ENCODE data around the gene GTF2F2. TPM values are rescaled to one million over a fixed set of nuclear protein-coding genes. Genes with fewer than 3 reads are reported as not detected.

GTF2F2 gene
- total and polyA plus RNA-seq, 2 donors (not counting 1 experiment from before 2014, with no cell fraction given): 5.9 to 19.6 TPM

DNA sequence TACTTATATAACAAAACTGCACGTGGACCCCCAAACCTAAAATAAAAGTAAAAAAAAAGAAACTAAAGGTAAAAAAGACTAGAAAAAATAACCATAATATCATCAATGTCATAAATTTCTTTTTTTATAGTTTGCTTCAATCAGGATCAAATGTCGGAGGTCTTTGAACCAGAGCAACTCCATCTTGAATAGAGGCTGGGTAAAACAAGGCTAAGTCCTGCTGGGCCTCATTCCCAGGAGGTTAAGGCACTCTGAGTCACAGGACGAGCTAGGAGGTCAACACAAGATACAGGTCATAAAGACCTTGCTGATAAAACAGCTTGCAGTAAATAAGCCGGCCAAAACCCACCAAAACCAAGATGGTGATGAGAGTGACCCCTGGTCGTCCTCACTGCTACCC is 196.7 kb downstream of the GTF2F2 start:
- H3K4me2 ChIP-seq (replicated peaks; ENCODE audit: low read depth, low read length, poor library complexity, severe bottlenecking): no peak overlapping the region
- H4K20me1 ChIP-seq (ENCODE audit: control insufficient read depth, insufficient read depth, low read length, poor library complexity, severe bottlenecking): no peaks in the 10 kb centered on the region
- Mint-ChIP-seq H3K27me3 (peaks cover 7% of the 10 kb centered on the region), H3K9me3 (ENCODE audit: insufficient read depth) (no peaks in the 10 kb centered on the region), H3K27ac (no peak overlapping the region), H3K4me1 (peaks cover 3% of the 10 kb centered on the region), H3K4me3 (no peak overlapping the region)
- H2AFZ ChIP-seq (ENCODE audit: insufficient read depth, low read depth, low read length, poor library complexity, severe bottlenecking): no peak overlapping the region
- 87% methylated on average over 3 of the region's 5 CpGs for whole genome bisulfite sequencing (ENCODE audit: insufficient coverage)
- H3K4me3 ChIP-seq (ENCODE audit: control extremely low read depth in 1 of 5, extremely low read depth in 1 of 5, insufficient read depth in 1 of 5, low read depth in 2 of 5, low read length in 4 of 5): no peak overlapping the region
- H3K9ac ChIP-seq (ENCODE audit: low read length): no peak overlapping the region
- H3K4me1 ChIP-seq (ENCODE audit: control insufficient read depth in 2 of 2, insufficient read depth in 2 of 2, low read length in 2 of 2): peaks cover under 1 to 2% of the 10 kb centered on the region in 2 donors
- ChIA-PET POLR2A (no interaction called here), CTCF (no interaction called here)
- no peaks in the 10 kb centered on the region for H3K79me2 ChIP-seq (ENCODE audit: control insufficient read depth, insufficient read depth, low read length)
- H3K36me3 ChIP-seq (replicated peaks in 1 of 2; ENCODE audit: control extremely low read depth in 1 of 2, control insufficient read depth in 1 of 2, extremely low read depth in 1 of 2, insufficient read depth in 2 of 2, low read length in 1 of 2): no peaks in the 10 kb centered on the region
- ATAC-seq (ENCODE audit: low read depth) (no peak), DNase-seq (no peak)
- intact Hi-C loops (cut with micrococcal nuclease): loop anchor here (10.0 kb wide), 1 partner anchor 1062 kb away; no protein-coding TSS in a partner anchor
- H3K27me3 ChIP-seq (replicated peaks in 1 of 4; ENCODE audit: control extremely low read depth in 1 of 4, control insufficient read depth in 3 of 4, insufficient read depth in 4 of 4, low read length in 3 of 4): peaks cover 0 to 1% (median under 1%) of the 10 kb centered on the region in 4 experiments
- no peaks in the 10 kb centered on the region for H3K9me3 ChIP-seq (ENCODE audit: control extremely low read depth in 1 of 3, control insufficient read depth in 2 of 3, insufficient read depth in 1 of 3, low read length in 2 of 3)
- TF ChIP-seq CTCF (IDR thresholded peaks at IDR 0.05) (no peak), EZH2 (IDR thresholded peaks at IDR 0.05; ENCODE audit: borderline replicate concordance, insufficient read depth, low read depth, low read length, poor library complexity, severe bottlenecking) (no peak)
- H3K27ac ChIP-seq (ENCODE audit: low read length in 2 of 2): no peak overlapping the region

DNA sequence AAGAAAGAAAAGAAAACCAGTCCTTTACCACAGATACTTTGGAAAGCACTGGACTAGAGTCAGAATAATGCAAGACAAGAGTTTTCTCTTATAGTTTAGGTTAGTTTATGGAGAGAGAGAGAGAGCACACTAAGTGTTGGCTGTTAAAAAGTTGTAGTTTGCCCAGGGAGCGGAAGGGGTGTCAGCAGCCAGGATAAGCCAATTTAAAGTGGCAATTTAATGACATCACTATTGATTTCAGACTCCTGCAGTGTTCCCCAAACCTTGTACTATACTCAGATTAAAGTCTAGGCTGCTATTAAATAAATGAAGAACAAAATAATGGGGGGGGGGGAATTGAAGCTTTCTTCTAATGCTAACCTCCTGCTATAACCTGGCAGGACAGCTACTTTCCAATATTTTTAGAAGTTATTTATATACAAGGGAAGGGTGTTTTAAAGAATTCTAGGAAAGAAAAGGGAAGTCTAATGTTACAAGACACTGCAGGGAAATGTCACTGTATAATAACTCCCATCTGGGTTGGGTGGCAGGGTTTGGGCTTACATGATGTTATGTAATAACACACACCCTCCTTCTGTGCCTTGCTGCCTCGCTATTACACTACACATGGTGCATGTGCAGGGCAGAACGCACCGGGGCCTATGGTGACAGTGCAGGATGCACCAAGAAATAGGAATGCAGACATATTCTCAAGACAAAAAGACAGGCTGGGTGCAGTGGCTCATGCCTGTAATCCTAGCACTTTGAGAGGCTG is 200.7 kb downstream of the GTF2F2 start:
- no peak overlapping the region for H3K4me2 ChIP-seq (replicated peaks; ENCODE audit: low read depth, low read length, poor library complexity, severe bottlenecking)
- TF ChIP-seq CTCF (IDR thresholded peaks at IDR 0.05) (no peak), EZH2 (IDR thresholded peaks at IDR 0.05; ENCODE audit: borderline replicate concordance, insufficient read depth, low read depth, low read length, poor library complexity, severe bottlenecking) (no peak)
- no peaks in the 10 kb centered on the region for H3K9me3 ChIP-seq (ENCODE audit: control extremely low read depth in 1 of 3, control insufficient read depth in 2 of 3, insufficient read depth in 1 of 3, low read length in 2 of 3)
- no peaks in the 10 kb centered on the region for H3K27me3 ChIP-seq (replicated peaks in 1 of 4; ENCODE audit: control extremely low read depth in 1 of 4, control insufficient read depth in 3 of 4, insufficient read depth in 4 of 4, low read length in 3 of 4)
- no peaks in the 10 kb centered on the region for H3K27me3 Mint-ChIP-seq
- no peak overlapping the region for H3K4me3 ChIP-seq (ENCODE audit: control extremely low read depth in 1 of 5, extremely low read depth in 1 of 5, insufficient read depth in 1 of 5, low read depth in 2 of 5, low read length in 4 of 5)
- no peaks in the 10 kb centered on the region for H3K79me2 ChIP-seq (ENCODE audit: control insufficient read depth, insufficient read depth, low read length)
- ChIA-PET POLR2A (no interaction called here), CTCF (no interaction called here)
- no peaks in the 10 kb centered on the region for H3K9me3 Mint-ChIP-seq (ENCODE audit: insufficient read depth)
- ATAC-seq (ENCODE audit: low read depth) (no peak), DNase-seq (no peak)
- H4K20me1 ChIP-seq (ENCODE audit: control insufficient read depth, insufficient read depth, low read length, poor library complexity, severe bottlenecking): no peaks in the 10 kb centered on the region
- 30% methylated on average over 2 of the region's 4 CpGs for WGBS (ENCODE audit: insufficient coverage)
- intact Hi-C loops (cut with micrococcal nuclease): no loop called here
- no peak overlapping the region for H3K27ac ChIP-seq (ENCODE audit: low read length in 2 of 2)
- H3K36me3 ChIP-seq (replicated peaks in 1 of 2; ENCODE audit: control extremely low read depth in 1 of 2, control insufficient read depth in 1 of 2, extremely low read depth in 1 of 2, insufficient read depth in 2 of 2, low read length in 1 of 2): no peaks in the 10 kb centered on the region
- H2AFZ ChIP-seq (ENCODE audit: insufficient read depth, low read depth, low read length, poor library complexity, severe bottlenecking): no peak overlapping the region
- H3K4me1 ChIP-seq (ENCODE audit: control insufficient read depth in 2 of 2, insufficient read depth in 2 of 2, low read length in 2 of 2): peaks cover 0 to 2% of the 10 kb centered on the region in 2 donors
- no peak overlapping the region for H3K27ac Mint-ChIP-seq
- no peak overlapping the region for H3K4me3 Mint-ChIP-seq
- no peak overlapping the region for H3K9ac ChIP-seq (ENCODE audit: low read length)
- H3K4me1 Mint-ChIP-seq: peaks cover 3% of the 10 kb centered on the region
